ENCODE measurements around the gene C18orf32.
"Not testable (repeated sequence)": the region's sequence is repeated elsewhere in the genome, so short reads cannot be mapped to it uniquely, and the experiment has no call there.

Gene C18orf32

DNA sequence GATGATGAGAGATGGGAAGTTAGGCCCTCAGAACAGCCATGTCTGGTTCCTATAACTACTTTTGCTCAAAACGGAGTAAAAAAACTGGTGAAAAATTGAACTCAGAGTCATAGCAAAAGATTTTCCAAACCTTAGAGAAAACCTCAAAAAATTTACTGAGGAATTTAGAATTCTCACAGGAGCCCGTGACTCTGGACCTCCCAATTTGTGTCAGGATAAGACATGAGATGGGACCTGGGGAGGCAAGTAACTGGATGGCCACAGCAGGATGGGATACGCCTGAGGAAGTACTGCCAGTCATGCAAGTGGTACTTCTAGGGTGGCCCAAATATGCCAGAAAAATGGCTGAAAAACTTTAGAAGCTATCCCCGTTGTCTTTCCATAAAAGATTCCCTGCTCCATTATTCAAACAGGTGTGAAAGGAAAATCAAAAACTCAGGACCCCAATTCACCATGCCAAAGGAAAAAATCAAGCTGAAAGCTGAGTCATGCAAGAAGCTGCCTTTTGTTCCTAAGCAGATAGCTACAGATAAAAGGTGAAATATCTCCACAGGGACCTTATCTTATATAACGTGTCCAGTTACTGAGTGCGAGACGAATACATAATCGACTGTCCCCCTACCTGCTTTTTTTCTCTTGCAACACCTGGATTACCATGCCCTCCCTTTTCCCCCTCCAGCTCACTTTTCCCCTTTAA is 40.7 kb upstream of the C18orf32 start:
- no peak overlapping the region for H3K27ac ChIP-seq (ENCODE audit: poor library complexity, severe bottlenecking)
- no peaks in the 10 kb centered on the region for H3K36me3 ChIP-seq (ENCODE audit: low read depth)
- ATAC-seq (ENCODE audit: low read depth), result no peak
- no peak for DNase-seq (ENCODE audit: low spot score)
- no peaks in the 10 kb centered on the region for H3K27me3 ChIP-seq (ENCODE audit: insufficient read depth, poor library complexity, severe bottlenecking)
- H3K4me1 ChIP-seq (ENCODE audit: insufficient read depth, poor library complexity, severe bottlenecking), result no peaks in the 10 kb centered on the region
- TF ChIP-seq, protein P1, sequence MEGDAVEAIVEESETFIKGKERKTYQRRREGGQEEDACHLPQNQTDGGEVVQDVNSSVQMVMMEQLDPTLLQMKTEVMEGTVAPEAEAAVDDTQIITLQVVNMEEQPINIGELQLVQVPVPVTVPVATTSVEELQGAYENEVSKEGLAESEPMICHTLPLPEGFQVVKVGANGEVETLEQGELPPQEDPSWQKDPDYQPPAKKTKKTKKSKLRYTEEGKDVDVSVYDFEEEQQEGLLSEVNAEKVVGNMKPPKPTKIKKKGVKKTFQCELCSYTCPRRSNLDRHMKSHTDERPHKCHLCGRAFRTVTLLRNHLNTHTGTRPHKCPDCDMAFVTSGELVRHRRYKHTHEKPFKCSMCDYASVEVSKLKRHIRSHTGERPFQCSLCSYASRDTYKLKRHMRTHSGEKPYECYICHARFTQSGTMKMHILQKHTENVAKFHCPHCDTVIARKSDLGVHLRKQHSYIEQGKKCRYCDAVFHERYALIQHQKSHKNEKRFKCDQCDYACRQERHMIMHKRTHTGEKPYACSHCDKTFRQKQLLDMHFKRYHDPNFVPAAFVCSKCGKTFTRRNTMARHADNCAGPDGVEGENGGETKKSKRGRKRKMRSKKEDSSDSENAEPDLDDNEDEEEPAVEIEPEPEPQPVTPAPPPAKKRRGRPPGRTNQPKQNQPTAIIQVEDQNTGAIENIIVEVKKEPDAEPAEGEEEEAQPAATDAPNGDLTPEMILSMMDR (IDR thresholded peaks at IDR 0.05; ENCODE audit: poor library complexity, severe bottlenecking), result no peak
- no peaks in the 10 kb centered on the region for H3K9me3 ChIP-seq (ENCODE audit: severe bottlenecking)
- H3K4me3 ChIP-seq (ENCODE audit: severe bottlenecking), result no peak overlapping the region

DNA sequence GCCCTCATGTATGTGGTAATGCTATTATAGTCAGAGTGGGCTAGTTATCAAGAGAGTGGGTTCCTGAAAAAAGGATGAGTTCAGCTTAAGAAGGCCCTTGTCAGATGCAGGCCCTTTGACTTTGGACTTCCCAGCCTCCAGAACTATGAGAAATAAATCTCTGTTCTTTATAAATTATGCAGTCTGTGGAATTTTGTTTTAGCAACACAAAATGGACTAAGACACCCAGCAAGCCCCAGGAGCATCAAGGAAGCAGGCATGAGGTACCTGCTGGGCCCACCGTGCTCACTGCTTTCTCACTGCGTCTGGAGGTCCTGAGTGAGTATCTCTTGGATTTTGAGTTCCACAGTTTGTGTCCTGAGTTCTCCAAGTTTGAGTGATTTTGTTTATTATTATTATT is 38.9 kb upstream of the C18orf32 start:
- no peak overlapping the region for H3K27ac ChIP-seq (ENCODE audit: poor library complexity, severe bottlenecking)
- H3K4me3 ChIP-seq (ENCODE audit: severe bottlenecking), result no peak overlapping the region
- peaks cover 2% of the 10 kb centered on the region for H3K4me1 ChIP-seq (ENCODE audit: insufficient read depth, poor library complexity, severe bottlenecking)
- no peaks in the 10 kb centered on the region for H3K36me3 ChIP-seq (ENCODE audit: low read depth)
- ATAC-seq (ENCODE audit: low read depth), result no peak
- no peaks in the 10 kb centered on the region for H3K9me3 ChIP-seq (ENCODE audit: severe bottlenecking)
- TF ChIP-seq, protein P1 (IDR thresholded peaks at IDR 0.05; ENCODE audit: poor library complexity, severe bottlenecking), result no peak
- no peak for DNase-seq (ENCODE audit: low spot score)
- H3K27me3 ChIP-seq (ENCODE audit: insufficient read depth, poor library complexity, severe bottlenecking), result no peaks in the 10 kb centered on the region

DNA sequence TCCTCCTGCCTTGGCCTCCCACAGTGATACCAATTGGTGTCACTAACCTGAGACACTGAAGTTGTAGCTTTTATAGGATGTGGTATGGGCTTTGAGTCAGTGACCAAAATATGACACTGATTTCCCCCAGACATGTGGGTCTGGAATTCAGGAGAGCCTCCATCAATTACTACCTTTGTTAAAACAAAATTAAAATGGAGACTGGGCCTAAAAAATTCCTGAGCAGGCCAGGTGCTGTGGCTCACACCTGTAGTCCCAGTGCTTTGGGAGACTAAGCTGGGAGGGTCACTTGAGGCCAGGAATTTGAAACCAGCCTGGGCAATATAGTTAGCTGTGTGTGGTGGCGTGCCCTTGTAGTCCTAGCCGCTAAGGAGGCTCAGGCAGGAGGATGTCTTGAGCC is 37.9 kb upstream of the C18orf32 start:
- H3K9me3 ChIP-seq (ENCODE audit: severe bottlenecking), result no peaks in the 10 kb centered on the region
- DNase-seq (ENCODE audit: low spot score) (no peak), ATAC-seq (ENCODE audit: low read depth) (no peak)
- H3K4me3 ChIP-seq (ENCODE audit: severe bottlenecking), result no peak overlapping the region
- peaks cover 7% of the 10 kb centered on the region for H3K4me1 ChIP-seq (ENCODE audit: insufficient read depth, poor library complexity, severe bottlenecking)
- no peaks in the 10 kb centered on the region for H3K36me3 ChIP-seq (ENCODE audit: low read depth)
- TF ChIP-seq, protein P1 (IDR thresholded peaks at IDR 0.05; ENCODE audit: poor library complexity, severe bottlenecking), result no peak
- H3K27ac ChIP-seq (ENCODE audit: poor library complexity, severe bottlenecking), result no peak overlapping the region
- no peaks in the 10 kb centered on the region for H3K27me3 ChIP-seq (ENCODE audit: insufficient read depth, poor library complexity, severe bottlenecking)

- Histone ChIP-seq H3K4me1 (ENCODE audit: insufficient read depth, poor library complexity, severe bottlenecking) (peaks cover 7% of the 10 kb centered on the region), H3K4me3 (ENCODE audit: severe bottlenecking) (no peak overlapping the region), H3K27ac (ENCODE audit: poor library complexity, severe bottlenecking) (no peak overlapping the region), H3K27me3 (ENCODE audit: insufficient read depth, poor library complexity, severe bottlenecking) (no peaks in the 10 kb centered on the region), H3K36me3 (ENCODE audit: low read depth) (no peaks in the 10 kb centered on the region), H3K9me3 (ENCODE audit: severe bottlenecking) (no peaks in the 10 kb centered on the region)
- TF ChIP-seq, protein P1 (IDR thresholded peaks at IDR 0.05; ENCODE audit: poor library complexity, severe bottlenecking), result no peak
- no peak for DNase-seq (ENCODE audit: low spot score)
- no peak for ATAC-seq (ENCODE audit: low read depth)
Measured at GRCh38 chr18:49524349-49524748, 37.3 kb upstream of the C18orf32 start.

- not testable (repeated sequence) for H3K9me3 ChIP-seq (ENCODE audit: severe bottlenecking); H3K4me1 ChIP-seq (ENCODE audit: insufficient read depth, poor library complexity, severe bottlenecking); ATAC-seq (ENCODE audit: low read depth)
Measured at GRCh38 chr18:49523580-49524093, 36.6 kb upstream of the C18orf32 start.

More at GRCh38 chr18:49523580-49524093, 36.6 kb upstream of the C18orf32 start:
- not testable (repeated sequence) for H3K27ac ChIP-seq (ENCODE audit: poor library complexity, severe bottlenecking); H3K4me3 ChIP-seq (ENCODE audit: severe bottlenecking); DNase-seq (ENCODE audit: low spot score); H3K27me3 ChIP-seq (ENCODE audit: insufficient read depth, poor library complexity, severe bottlenecking); H3K36me3 ChIP-seq (ENCODE audit: low read depth)
